Measurements from ENCODE around the gene SLC16A11.
"Not testable (repeated sequence)": the region's sequence is repeated elsewhere in the genome, so short reads cannot be mapped to it uniquely, and the experiment has no call there.

The SLC16A11 gene

DNA sequence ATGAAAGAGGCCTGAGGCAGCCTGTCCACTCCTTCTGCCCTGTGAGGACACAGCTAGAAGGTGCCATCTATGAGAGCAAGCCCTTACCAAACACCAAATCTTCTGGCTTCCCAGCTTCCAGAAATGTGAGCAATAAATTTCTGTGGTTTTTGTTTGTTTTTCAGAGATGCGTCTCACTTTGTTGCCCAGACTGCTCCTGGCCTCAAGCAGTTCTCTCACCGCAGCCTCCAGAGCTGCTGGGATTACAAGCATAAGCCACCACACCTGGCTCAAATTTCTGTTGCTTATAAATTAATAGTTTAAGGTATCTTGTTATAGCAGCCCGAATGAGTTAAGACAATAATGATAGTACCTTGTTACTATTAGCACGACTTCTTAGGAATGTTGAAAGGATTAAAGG lies 12.5 kb upstream of the SLC16A11 start:
- DNase-seq = no peak

DNA sequence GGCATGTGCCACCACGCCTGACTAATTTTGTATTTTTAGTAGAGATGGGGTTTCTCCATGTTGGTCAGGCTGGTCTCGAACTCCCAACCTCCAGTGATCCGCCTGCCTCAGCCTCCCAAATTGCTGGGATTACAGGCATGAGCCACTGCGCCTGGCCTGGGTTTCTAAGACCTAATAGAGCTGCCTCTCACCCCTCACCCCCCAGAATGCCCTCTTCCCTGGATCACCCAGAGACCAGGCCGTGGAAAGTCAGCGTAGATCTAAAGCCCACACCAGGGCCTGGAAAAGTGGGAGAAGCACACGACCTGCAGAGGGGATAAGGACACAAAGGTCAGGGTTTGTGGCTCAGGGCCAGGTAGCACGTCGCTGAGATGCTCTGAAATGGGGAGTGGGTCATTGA lies 6.7 kb upstream of the SLC16A11 start:
- not testable (repeated sequence) for DNase-seq

GRCh38 chr17:7048968-7049367 lies 5.1 kb upstream of the SLC16A11 start:
- no peak for DNase-seq

DNA sequence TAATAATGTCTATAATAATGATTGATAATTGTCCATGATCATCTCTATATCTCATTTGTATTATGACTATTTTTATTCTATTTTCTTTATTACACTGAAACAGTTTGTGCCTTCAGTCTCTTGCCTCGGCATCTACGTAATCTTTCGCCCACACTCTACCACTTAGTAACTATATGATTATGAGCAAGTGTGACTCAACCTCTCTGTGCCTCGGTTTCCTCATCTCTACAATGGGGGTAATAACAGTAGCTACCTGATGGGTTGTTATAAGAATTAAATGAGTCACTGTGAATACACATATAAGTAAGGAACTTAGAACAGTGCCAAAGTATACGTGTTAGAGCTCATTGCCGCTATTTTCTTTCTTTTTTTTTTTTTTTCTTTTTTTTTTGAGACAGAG lies 3.7 kb upstream of the SLC16A11 start:
- no peak for DNase-seq

- DNase-seq = peak in 2 of 14 donors; percentile 8 to 86
These were observed 3.0 kb upstream of the SLC16A11 start for GRCh38 chr17:7046725-7047397.

- peak in 2 of 14 donors; percentile 9 to 81 for DNase-seq
These were observed 2.3 kb upstream of the SLC16A11 start for GRCh38 chr17:7046127-7046724.

GRCh38 chr17:7045492-7046126 lies 1.7 kb upstream of the SLC16A11 start:
- peak in 1 of 14 donors; percentile 80 for DNase-seq

DNA sequence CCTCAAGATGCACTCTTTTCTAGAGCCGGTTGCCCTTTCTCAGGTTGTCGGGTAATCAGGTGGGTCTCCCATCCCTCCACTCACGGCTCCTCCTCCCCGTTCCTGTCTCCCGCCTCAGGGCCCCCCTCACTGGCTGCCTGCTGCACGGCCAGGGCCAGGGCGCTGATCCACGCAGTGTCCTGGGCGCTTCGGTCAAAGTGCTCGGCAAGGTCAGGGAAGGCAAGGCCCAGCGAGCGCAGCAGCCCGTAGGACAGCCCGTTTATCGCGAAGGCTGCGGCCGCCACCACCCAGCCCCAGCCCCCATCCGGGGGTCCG lies 753 bp downstream of the SLC16A11 start:
- no peak for DNase-seq

DNA sequence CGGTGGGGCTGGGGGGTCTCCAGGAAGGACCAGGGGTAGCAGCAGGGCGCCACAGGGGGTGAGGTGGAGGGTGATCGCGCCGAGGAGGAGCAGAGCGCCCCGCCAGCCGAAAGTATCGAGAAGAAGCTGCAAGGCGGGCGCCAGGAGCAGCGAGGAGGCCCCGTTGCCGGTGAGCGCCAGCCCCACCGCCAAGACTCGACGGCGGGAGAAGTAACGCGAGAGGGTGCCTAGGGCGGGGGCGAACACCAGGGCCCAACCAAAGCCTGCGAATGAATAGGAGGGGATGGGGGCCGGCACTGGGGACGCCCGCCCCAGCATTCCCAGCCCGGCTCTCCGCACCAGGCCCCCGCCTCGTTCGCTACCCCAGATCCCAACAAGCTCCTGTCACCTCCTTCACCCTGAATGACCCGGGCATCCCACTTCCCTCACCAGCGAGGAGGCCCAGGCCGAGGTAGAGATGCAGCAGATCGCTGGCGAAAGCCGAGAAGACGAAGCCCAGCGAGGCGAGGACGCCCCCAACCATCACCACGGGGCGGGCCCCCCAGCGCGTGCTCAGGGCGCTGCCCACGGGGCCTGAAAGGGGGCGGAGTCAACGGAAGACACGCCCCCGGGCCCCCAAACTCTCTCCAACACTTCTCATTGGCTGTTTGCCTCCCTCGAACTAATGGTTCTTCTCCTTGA lies 1.3 kb downstream of the SLC16A11 start:
- peak in 2 of 14 donors; percentile 22 to 29 for DNase-seq

- DNase-seq = peak in 1 of 14 donors; percentile 7
These were observed 2.0 kb downstream of the SLC16A11 start for GRCh38 chr17:7041607-7042500.

- no peak for DNase-seq
These were observed 4.1 kb downstream of the SLC16A11 start for GRCh38 chr17:7039832-7040231.

- no peak for DNase-seq
These were observed 5.6 kb downstream of the SLC16A11 start for GRCh38 chr17:7038025-7038862.

GRCh38 chr17:7035591-7036368 lies 8.1 kb downstream of the SLC16A11 start, which contains the start of gene SLC16A13:
Gene SLC16A13, plus strand, starts transcription at chr17:7036015. Its CDS starts 368 bp downstream, at chr17:7036383.
- DNase-seq = peak; percentile 32 to 97 (median 86)

- DNase-seq = no peak
These were observed 8.8 kb downstream of the SLC16A11 start for GRCh38 chr17:7034955-7035590.

DNA sequence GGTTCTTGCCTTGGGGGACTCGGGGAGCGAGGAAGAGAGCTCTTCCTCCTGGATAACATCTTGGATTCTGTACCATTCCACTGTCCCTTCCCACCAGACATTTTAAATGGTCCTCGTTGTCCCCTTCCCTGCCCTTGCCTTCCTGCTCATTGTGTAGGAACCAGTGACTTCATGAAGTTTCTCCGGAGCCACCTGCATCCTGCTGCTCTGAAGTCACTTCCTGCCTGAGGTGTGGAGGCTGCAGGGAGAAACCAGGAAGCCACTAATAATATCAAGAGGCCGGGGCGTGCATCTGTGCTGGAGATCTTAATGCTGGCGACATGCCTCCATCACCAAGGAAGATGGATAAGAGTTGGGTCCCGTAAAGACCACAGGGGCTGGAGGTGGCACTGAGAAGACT lies 14.2 kb downstream of the SLC16A11 start:
- no peak for DNase-seq

DNA sequence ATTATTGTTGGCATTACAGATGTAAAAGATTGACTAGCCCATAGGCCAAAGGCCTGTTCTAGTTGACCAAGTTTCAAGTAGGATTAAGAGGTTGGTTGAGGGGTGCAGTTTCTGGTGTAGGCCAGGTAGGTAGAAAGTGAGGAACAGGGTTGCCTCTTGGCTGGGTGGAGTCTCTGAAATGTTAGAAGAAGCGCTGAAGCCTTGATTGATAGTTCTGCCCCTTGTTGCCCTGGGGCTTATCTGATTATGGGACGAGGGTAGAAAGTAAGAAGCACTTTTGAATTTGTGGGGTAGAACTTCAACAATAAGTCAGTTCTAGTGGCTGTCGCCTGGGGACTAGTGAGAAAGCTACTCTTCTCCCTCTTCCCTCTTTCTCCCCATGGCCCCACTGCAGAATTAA lies 14.8 kb downstream of the SLC16A11 start:
- DNase-seq = no peak

GRCh38 chr17:7027335-7027734 lies 16.6 kb downstream of the SLC16A11 start:
- DNase-seq = no peak

DNA sequence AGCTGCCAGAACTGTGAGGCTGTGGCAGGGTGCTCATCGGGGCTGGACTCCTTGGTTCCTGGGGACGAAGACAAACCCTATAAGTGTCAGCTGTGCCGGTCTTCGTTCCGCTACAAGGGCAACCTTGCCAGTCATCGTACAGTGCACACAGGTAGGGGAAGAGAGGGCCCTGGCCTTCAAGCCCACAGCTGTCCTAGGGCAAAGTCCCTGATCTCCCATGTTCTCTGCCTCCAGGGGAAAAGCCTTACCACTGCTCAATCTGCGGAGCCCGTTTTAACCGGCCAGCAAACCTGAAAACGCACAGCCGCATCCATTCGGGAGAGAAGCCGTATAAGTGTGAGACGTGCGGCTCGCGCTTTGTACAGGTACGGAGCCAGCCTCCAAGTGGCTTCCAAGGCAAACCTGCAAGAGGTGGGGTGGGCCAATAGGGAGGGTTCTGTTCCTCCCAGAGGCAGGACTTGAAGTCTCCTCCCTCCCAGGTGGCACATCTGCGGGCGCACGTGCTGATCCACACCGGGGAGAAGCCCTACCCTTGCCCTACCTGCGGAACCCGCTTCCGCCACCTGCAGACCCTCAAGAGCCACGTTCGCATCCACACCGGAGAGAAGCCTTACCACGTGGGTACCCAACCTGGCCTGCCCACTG lies 17.3 kb downstream of the SLC16A11 start:
- DNase-seq = no peak

DNA sequence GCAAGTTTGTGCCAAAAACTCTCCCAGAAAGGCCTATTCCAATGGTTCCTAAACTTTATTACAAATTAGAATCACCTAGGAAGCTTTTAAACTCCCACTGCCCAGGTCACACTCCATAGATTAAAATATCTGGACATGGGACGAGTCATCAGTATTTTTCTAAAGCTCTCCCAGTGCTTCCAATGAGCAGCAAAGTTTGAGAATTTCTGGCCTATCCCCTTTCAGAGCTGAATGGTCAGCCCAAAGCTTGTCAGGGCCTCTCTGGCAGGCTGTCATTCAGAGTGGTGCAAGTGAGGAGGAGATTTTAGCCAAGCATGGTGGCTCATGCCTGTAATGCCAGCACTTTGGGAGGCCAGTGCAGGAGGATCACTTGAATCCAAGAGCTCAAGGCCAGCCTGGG lies 18.6 kb downstream of the SLC16A11 start:
- DNase-seq = no peak

DNA sequence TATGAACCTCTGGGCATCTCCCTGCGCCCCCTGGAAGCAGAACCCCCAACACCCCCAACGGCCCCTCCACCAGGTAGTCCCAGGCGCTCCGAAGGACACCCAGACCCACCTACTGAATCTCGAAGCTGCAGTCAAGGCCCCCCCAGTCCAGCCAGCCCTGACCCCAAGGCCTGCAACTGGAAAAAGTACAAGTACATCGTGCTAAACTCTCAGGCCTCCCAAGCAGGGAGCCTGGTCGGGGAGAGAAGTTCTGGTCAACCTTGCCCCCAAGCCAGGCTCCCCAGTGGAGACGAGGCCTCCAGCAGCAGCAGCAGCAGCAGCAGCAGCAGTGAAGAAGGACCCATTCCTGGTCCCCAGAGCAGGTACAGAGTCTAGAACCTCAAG lies 19.5 kb downstream of the SLC16A11 start:
- no peak for DNase-seq

Measured in C1 segment of cervical spinal cord (tissue), 14 donors.